Endodermal cell (in vitro differentiated cells): ENCODE data around the gene PSMD10. TPM values are rescaled to one million over a fixed set of nuclear protein-coding genes. Genes with fewer than 3 reads are reported as not detected.

Source experiments
- DNase-seq: peaks from one replicate; pipeline ENCODE4 v3.0.0-alpha.2; 2017
- H3K27ac ChIP-seq: 2 replicates; pipeline ENCODE4 v1.5.1; 2013; ENCODE audit warnings: mild to moderate bottlenecking, low read depth, low read length, moderate library complexity
- H3K27me3 ChIP-seq: 2 replicates; pipeline ENCODE4 v1.6.1; 2013; ENCODE audit warnings: mild to moderate bottlenecking, low read length, moderate library complexity; ENCODE audit not compliant: insufficient read depth, control insufficient read depth, poor library complexity, severe bottlenecking
- H3K36me3 ChIP-seq: 2 replicates; pipeline ENCODE4 v1.7.0; 2013; ENCODE audit warnings: mild to moderate bottlenecking, low read length, moderate library complexity; ENCODE audit not compliant: control insufficient read depth, insufficient read depth
- H3K4me1 ChIP-seq: one replicate; pipeline ENCODE4 v1.7.0; 2013; ENCODE audit warnings: low read length; ENCODE audit not compliant: control insufficient read depth, insufficient read depth
- H3K4me3 ChIP-seq: 2 replicates; pipeline ENCODE4 v1.5.1; 2013; ENCODE audit warnings: mild to moderate bottlenecking, low read length, moderate library complexity
- H3K9ac ChIP-seq: 2 replicates; pipeline ENCODE4 v1.6.1; 2013; ENCODE audit warnings: mild to moderate bottlenecking, low read length, moderate library complexity; ENCODE audit not compliant: poor library complexity, severe bottlenecking; ENCODE audit errors: extremely low read depth
- H3K9me3 ChIP-seq: 2 replicates; pipeline ENCODE4 v1.6.1; 2013; ENCODE audit warnings: mild to moderate bottlenecking, low read length, moderate library complexity; ENCODE audit not compliant: control insufficient read depth
- H3K27ac Mint-ChIP-seq: 2 replicates; pipeline ENCODE4 v1.8.0; 2020; ENCODE audit warnings: mixed read lengths
- H3K27me3 Mint-ChIP-seq: 2 replicates; pipeline ENCODE4 v1.8.0; 2021; ENCODE audit warnings: mild to moderate bottlenecking, mixed read lengths; ENCODE audit not compliant: insufficient read depth
- H3K36me3 Mint-ChIP-seq: 2 replicates; pipeline ENCODE4 v1.8.0; 2020; ENCODE audit warnings: low read depth, mixed read lengths
- H3K4me1 Mint-ChIP-seq: 2 replicates; pipeline ENCODE4 v1.8.0; 2020; ENCODE audit warnings: mixed read lengths
- H3K4me3 Mint-ChIP-seq: 2 replicates; pipeline ENCODE4 v1.8.0; 2020; ENCODE audit warnings: mild to moderate bottlenecking, moderate library complexity, mixed read lengths
- H3K9me3 Mint-ChIP-seq: 2 replicates; pipeline ENCODE4 v1.8.0; 2020; ENCODE audit warnings: mild to moderate bottlenecking, mixed read lengths
- CTCF ChIP-seq: fragments of 200-600 bp; sonication (generic); conservative IDR thresholded peaks from 2 replicates; pipeline ENCODE4 v1.5.0; 2021; ENCODE audit warnings: antibody characterized with exemption, mild to moderate bottlenecking
- WGBS, 2 experiments: methylation state at CpG; one replicate each; pipeline versions ENCODE4 v1.1.5 to v1.1.7; 2013; ENCODE audit warnings: missing lambda C conversion rate in 2 of 2, mixed read lengths in 1 of 2; ENCODE audit not compliant: insufficient coverage in 1 of 2, insufficient read length in 1 of 2; 5-methylcytosine and 5-hydroxymethylcytosine counted together
- total RNA-seq, 2 donors: library from RNA; stranded (reverse); fragmentation: NEBNext Ultra II Directional in 1 of 2; extraction: Animal tissue kit (Norgen Biotek cat#: 25700) in 1 of 2; gene quantifications; 2 replicates in 1 of 2; 3 replicates in 1 of 2; pipeline ENCODE4 v1.2.1, GENCODE V29; 2021

Gene PSMD10
- total RNA-seq, 2 donors from 2014 or later, result 48.7 to 74.5 TPM

DNA sequence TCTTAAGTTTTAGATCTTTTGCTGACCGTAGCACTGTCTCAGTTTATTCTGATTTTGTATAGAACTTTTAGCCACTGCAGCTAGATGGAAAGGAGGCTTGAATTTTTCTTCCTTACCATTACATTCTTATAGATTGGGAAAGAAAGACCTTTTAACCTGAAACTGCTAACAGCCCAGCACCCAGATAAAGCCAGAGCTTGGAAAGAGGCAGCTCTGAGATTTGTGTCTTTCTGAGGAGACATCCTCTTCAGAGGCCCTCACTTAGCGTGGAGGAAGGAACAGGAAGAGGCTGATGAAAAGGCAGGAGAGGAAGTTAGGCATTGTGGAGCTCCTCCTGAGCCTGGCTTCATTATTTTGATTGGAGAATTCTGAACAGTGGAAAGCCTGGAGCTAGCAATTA, 35.3 kb upstream of the PSMD10 start:
- Mint-ChIP-seq H3K36me3 (no peaks in the 10 kb centered on the region), H3K27me3 (no peaks in the 10 kb centered on the region), H3K27ac (peak overlapping the region; percentile 41), H3K4me1 (peaks cover 20% of the 10 kb centered on the region), H3K9me3 (no peaks in the 10 kb centered on the region), H3K4me3 (no peak overlapping the region)
- H3K9ac ChIP-seq, result no peak overlapping the region
- H3K4me1 ChIP-seq, result no peaks in the 10 kb centered on the region
- no peak for DNase-seq
- H3K27ac ChIP-seq, result no peak overlapping the region
- no peaks in the 10 kb centered on the region for H3K27me3 ChIP-seq
- no peak for TF ChIP-seq CTCF
- WGBS, 2 experiments, result 73% methylated on average over 2 of the region's 2 CpGs; no CpG with 5 or more reads in 1 of the 2 experiments
- H3K9me3 ChIP-seq, result no peaks in the 10 kb centered on the region
- H3K4me3 ChIP-seq, result no peak overlapping the region
- H3K36me3 ChIP-seq, result no peaks in the 10 kb centered on the region

DNA sequence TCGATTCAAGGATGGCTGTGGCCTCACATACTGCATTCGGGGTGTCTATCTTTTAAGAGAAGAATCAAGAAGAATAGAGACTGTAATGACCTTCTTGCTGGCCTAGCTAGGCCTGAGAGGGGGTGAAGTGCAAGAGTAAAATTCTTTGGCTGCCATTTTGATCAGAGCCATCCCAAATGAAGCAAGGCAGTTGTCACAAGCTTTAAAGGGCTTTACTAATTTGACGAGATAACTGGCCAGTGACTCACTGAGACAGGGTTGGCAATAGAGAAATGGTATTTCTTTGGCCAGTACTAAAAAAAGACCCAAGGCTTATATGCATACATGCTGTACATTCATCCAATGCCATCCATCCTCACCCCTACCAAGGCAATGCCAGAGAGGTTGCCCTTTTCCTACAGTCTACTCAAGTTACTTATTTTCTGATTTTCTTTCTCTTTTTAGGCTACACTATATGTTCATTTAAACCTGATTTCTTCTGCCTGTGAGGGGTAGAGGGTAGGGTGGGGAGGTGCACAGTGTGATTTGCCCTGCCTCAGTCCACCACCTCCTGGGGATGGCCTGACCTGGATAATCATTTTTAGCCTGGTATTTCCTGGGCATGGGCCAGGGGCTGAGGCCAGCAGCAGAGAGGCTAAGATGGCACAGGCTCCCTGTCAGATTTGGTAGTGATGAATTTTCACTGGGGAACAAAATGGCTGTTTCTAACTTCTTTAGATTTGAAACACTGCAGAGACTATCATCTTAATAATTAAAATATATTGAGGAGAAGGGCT, 32.4 kb upstream of the PSMD10 start:
- no peaks in the 10 kb centered on the region for H3K9me3 Mint-ChIP-seq
- WGBS, 2 experiments, result 92 to 100% methylated on average over 1 to 3 of the region's 3 CpGs
- H3K4me3 ChIP-seq, result no peak overlapping the region
- H3K27me3 ChIP-seq, result no peaks in the 10 kb centered on the region
- no peak overlapping the region for H3K27ac Mint-ChIP-seq
- TF ChIP-seq CTCF, result no peak
- H3K36me3 Mint-ChIP-seq, result no peaks in the 10 kb centered on the region
- no peaks in the 10 kb centered on the region for H3K9me3 ChIP-seq
- peaks cover 14% of the 10 kb centered on the region for H3K4me1 Mint-ChIP-seq
- H3K27me3 Mint-ChIP-seq, result no peaks in the 10 kb centered on the region
- no peak overlapping the region for H3K9ac ChIP-seq
- no peak overlapping the region for H3K4me3 Mint-ChIP-seq
- DNase-seq, result no peak
- no peak overlapping the region for H3K27ac ChIP-seq
- H3K36me3 ChIP-seq, result no peaks in the 10 kb centered on the region
- H3K4me1 ChIP-seq, result no peaks in the 10 kb centered on the region

GRCh38 chrX:108122748-108123147, 31.4 kb upstream of the PSMD10 start:
- Mint-ChIP-seq H3K4me1 (peaks cover 14% of the 10 kb centered on the region), H3K36me3 (no peaks in the 10 kb centered on the region), H3K27ac (no peak overlapping the region), H3K27me3 (no peaks in the 10 kb centered on the region), H3K9me3 (no peaks in the 10 kb centered on the region), H3K4me3 (no peak overlapping the region)
- 83 to 95% methylated on average over 2 of the region's 2 CpGs for WGBS, 2 experiments
- H3K9ac ChIP-seq, result no peak overlapping the region
- H3K27me3 ChIP-seq, result no peaks in the 10 kb centered on the region
- TF ChIP-seq CTCF, result no peak
- no peak overlapping the region for H3K4me3 ChIP-seq
- H3K4me1 ChIP-seq, result no peaks in the 10 kb centered on the region
- H3K9me3 ChIP-seq, result no peaks in the 10 kb centered on the region
- no peak for DNase-seq
- no peaks in the 10 kb centered on the region for H3K36me3 ChIP-seq
- peak overlapping the region; percentile 44 for H3K27ac ChIP-seq
